ENCODE measurements around the gene PEX19. TPM values are rescaled to one million over a fixed set of nuclear protein-coding genes. Genes with fewer than 3 reads are reported as not detected.

PEX19 gene
- total and polyA plus RNA-seq, 2 experiments from 2014 or later, result 39.3 to 60.3 TPM

- Histone ChIP-seq H4K20me1 (ENCODE audit: insufficient read depth, poor library complexity, severe bottlenecking) (no peaks in the 10 kb centered on the region), H3K4me1 (ENCODE audit: insufficient read depth) (peaks cover 11% of the 10 kb centered on the region), H3K9me3 (ENCODE audit: low read depth) (no peaks in the 10 kb centered on the region), H3K9me2 (replicated peaks; ENCODE audit: insufficient read depth) (no peaks in the 10 kb centered on the region), H3K27ac (no peak overlapping the region), H2AFZ (no peak overlapping the region), H3K4me3 (no peak overlapping the region), H3K4me2 (peak overlapping the region; percentile 71), H3K36me3 (replicated peaks; ENCODE audit: insufficient read depth, low read depth) (peaks cover 2% of the 10 kb centered on the region), H3K79me2 (peaks cover 19% of the 10 kb centered on the region), H3K27me3 (no peaks in the 10 kb centered on the region)
- WGBS (ENCODE audit: low lambda C conversion rate, missing lambda C conversion rate), result 95% methylated on average over 22 of the region's 23 CpGs
- TF ChIP-seq EZH2phosphoT487 (IDR thresholded peaks at IDR 0.05; ENCODE audit: low read depth, severe bottlenecking, unreplicated experiment) (no peak), EZH2 (IDR thresholded peaks at IDR 0.05; ENCODE audit: borderline replicate concordance) (no peak)
- TF ChIP-seq, protein P1, sequence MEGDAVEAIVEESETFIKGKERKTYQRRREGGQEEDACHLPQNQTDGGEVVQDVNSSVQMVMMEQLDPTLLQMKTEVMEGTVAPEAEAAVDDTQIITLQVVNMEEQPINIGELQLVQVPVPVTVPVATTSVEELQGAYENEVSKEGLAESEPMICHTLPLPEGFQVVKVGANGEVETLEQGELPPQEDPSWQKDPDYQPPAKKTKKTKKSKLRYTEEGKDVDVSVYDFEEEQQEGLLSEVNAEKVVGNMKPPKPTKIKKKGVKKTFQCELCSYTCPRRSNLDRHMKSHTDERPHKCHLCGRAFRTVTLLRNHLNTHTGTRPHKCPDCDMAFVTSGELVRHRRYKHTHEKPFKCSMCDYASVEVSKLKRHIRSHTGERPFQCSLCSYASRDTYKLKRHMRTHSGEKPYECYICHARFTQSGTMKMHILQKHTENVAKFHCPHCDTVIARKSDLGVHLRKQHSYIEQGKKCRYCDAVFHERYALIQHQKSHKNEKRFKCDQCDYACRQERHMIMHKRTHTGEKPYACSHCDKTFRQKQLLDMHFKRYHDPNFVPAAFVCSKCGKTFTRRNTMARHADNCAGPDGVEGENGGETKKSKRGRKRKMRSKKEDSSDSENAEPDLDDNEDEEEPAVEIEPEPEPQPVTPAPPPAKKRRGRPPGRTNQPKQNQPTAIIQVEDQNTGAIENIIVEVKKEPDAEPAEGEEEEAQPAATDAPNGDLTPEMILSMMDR (IDR thresholded peaks at IDR 0.05; ENCODE audit: poor library complexity), result no peak
- no peak for DNase-seq (ENCODE audit: low spot score)
These were observed 573 bp upstream of the PEX19 start for GRCh38 chr1:160285506-160285905.

- Histone ChIP-seq H3K4me3 (peak overlapping the region; percentile 55), H3K36me3 (replicated peaks; ENCODE audit: insufficient read depth, low read depth) (no peaks in the 10 kb centered on the region), H3K27me3 (no peaks in the 10 kb centered on the region), H3K27ac (peak overlapping the region; percentile 88), H3K9me2 (replicated peaks; ENCODE audit: insufficient read depth) (no peaks in the 10 kb centered on the region), H3K79me2 (peaks cover 19% of the 10 kb centered on the region), H3K4me1 (ENCODE audit: insufficient read depth) (peaks cover 11% of the 10 kb centered on the region), H3K4me2 (peak overlapping the region; percentile 86), H2AFZ (peak overlapping the region; percentile 85), H4K20me1 (ENCODE audit: insufficient read depth, poor library complexity, severe bottlenecking) (no peaks in the 10 kb centered on the region), H3K9me3 (ENCODE audit: low read depth) (no peaks in the 10 kb centered on the region)
- TF ChIP-seq, protein P1 (IDR thresholded peaks at IDR 0.05; ENCODE audit: poor library complexity), result no peak
- TF ChIP-seq EZH2 (IDR thresholded peaks at IDR 0.05; ENCODE audit: borderline replicate concordance) (no peak), EZH2phosphoT487 (IDR thresholded peaks at IDR 0.05; ENCODE audit: low read depth, severe bottlenecking, unreplicated experiment) (no peak)
- WGBS (ENCODE audit: low lambda C conversion rate, missing lambda C conversion rate), result 9% methylated on average over 15 of the region's 15 CpGs
- peak; percentile 54 for DNase-seq (ENCODE audit: low spot score)
These were observed 632 bp downstream of the PEX19 start for GRCh38 chr1:160284220-160284781.

GRCh38 chr1:160282807-160283206 lies 2.1 kb downstream of the PEX19 start:
- H3K4me2 ChIP-seq, result no peak overlapping the region
- H3K36me3 ChIP-seq (replicated peaks; ENCODE audit: insufficient read depth, low read depth), result no peaks in the 10 kb centered on the region
- 88% methylated on average over 7 of the region's 7 CpGs for WGBS (ENCODE audit: low lambda C conversion rate, missing lambda C conversion rate)
- no peaks in the 10 kb centered on the region for H3K9me3 ChIP-seq (ENCODE audit: low read depth)
- H3K9me2 ChIP-seq (replicated peaks; ENCODE audit: insufficient read depth), result no peaks in the 10 kb centered on the region
- no peaks in the 10 kb centered on the region for H3K27me3 ChIP-seq
- no peak overlapping the region for H2AFZ ChIP-seq
- TF ChIP-seq EZH2phosphoT487 (IDR thresholded peaks at IDR 0.05; ENCODE audit: low read depth, severe bottlenecking, unreplicated experiment), result no peak
- TF ChIP-seq EZH2 (IDR thresholded peaks at IDR 0.05; ENCODE audit: borderline replicate concordance), result no peak
- TF ChIP-seq, protein P1 (IDR thresholded peaks at IDR 0.05; ENCODE audit: poor library complexity), result no peak
- H3K27ac ChIP-seq, result no peak overlapping the region
- peaks cover 19% of the 10 kb centered on the region for H3K79me2 ChIP-seq
- peaks cover 11% of the 10 kb centered on the region for H3K4me1 ChIP-seq (ENCODE audit: insufficient read depth)
- no peak for DNase-seq (ENCODE audit: low spot score)
- no peaks in the 10 kb centered on the region for H4K20me1 ChIP-seq (ENCODE audit: insufficient read depth, poor library complexity, severe bottlenecking)
- no peak overlapping the region for H3K4me3 ChIP-seq
